ENCODE data around the gene EXOC4. TPM values are rescaled to one million over a fixed set of nuclear protein-coding genes. Genes with fewer than 3 reads are reported as not detected.

The EXOC4 gene
- total RNA-seq, 1 donor from 2014 or later = 84.0 TPM

GRCh38 chr7:134056816-134057215, 803.9 kb downstream of the EXOC4 start:
- FAIRE-seq = no peak
- H3K4me3 ChIP-seq (ENCODE audit: low read depth, low read length) = no peak overlapping the region

GRCh38 chr7:134058521-134058920, 805.6 kb downstream of the EXOC4 start:
- Histone ChIP-seq H3K27me3 (ENCODE audit: control insufficient read depth, insufficient read depth, low read length) (no peaks in the 10 kb centered on the region), H3K4me3 (ENCODE audit: low read depth, low read length) (no peak overlapping the region), H3K36me3 (ENCODE audit: control insufficient read depth, insufficient read depth, low read length) (no peaks in the 10 kb centered on the region)
- DNase-seq (ENCODE audit: low read depth) (no peak), FAIRE-seq (no peak)
- TF ChIP-seq CTCF (IDR thresholded peaks at IDR 0.05; ENCODE audit: insufficient read depth, low read length, severe bottlenecking) = no peak

More at GRCh38 chr7:134056816-134057215, 803.9 kb downstream of the EXOC4 start:
- H3K36me3 ChIP-seq (ENCODE audit: control insufficient read depth, insufficient read depth, low read length) = no peaks in the 10 kb centered on the region
- TF ChIP-seq CTCF (IDR thresholded peaks at IDR 0.05; ENCODE audit: insufficient read depth, low read length, severe bottlenecking) = no peak
- no peaks in the 10 kb centered on the region for H3K27me3 ChIP-seq (ENCODE audit: control insufficient read depth, insufficient read depth, low read length)
- DNase-seq (ENCODE audit: low read depth) = no peak

GRCh38 chr7:134058980-134059379, 806.1 kb downstream of the EXOC4 start:
- FAIRE-seq (no peak), DNase-seq (ENCODE audit: low read depth) (no peak)
- Histone ChIP-seq H3K4me3 (ENCODE audit: low read depth, low read length) (no peak overlapping the region), H3K27me3 (ENCODE audit: control insufficient read depth, insufficient read depth, low read length) (no peaks in the 10 kb centered on the region), H3K36me3 (ENCODE audit: control insufficient read depth, insufficient read depth, low read length) (no peaks in the 10 kb centered on the region)
- no peak for TF ChIP-seq CTCF (IDR thresholded peaks at IDR 0.05; ENCODE audit: insufficient read depth, low read length, severe bottlenecking)

GRCh38 chr7:134059921-134060320, 807.0 kb downstream of the EXOC4 start:
- DNase-seq (ENCODE audit: low read depth) (no peak), FAIRE-seq (no peak)
- TF ChIP-seq CTCF (IDR thresholded peaks at IDR 0.05; ENCODE audit: insufficient read depth, low read length, severe bottlenecking) = no peak
- Histone ChIP-seq H3K4me3 (ENCODE audit: low read depth, low read length) (no peak overlapping the region), H3K27me3 (ENCODE audit: control insufficient read depth, insufficient read depth, low read length) (no peaks in the 10 kb centered on the region), H3K36me3 (ENCODE audit: control insufficient read depth, insufficient read depth, low read length) (no peaks in the 10 kb centered on the region)

GRCh38 chr7:134060874-134061273, 808.0 kb downstream of the EXOC4 start:
- FAIRE-seq = no peak
- DNase-seq (ENCODE audit: low read depth) = no peak
- H3K4me3 ChIP-seq (ENCODE audit: low read depth, low read length) = no peak overlapping the region
- H3K36me3 ChIP-seq (ENCODE audit: control insufficient read depth, insufficient read depth, low read length) = no peaks in the 10 kb centered on the region
- TF ChIP-seq CTCF (IDR thresholded peaks at IDR 0.05; ENCODE audit: insufficient read depth, low read length, severe bottlenecking) = no peak
- H3K27me3 ChIP-seq (ENCODE audit: control insufficient read depth, insufficient read depth, low read length) = no peaks in the 10 kb centered on the region

GRCh38 chr7:134062460-134062859, 809.6 kb downstream of the EXOC4 start:
- FAIRE-seq (peak; percentile 76), DNase-seq (ENCODE audit: low read depth) (no peak)
- no peaks in the 10 kb centered on the region for H3K27me3 ChIP-seq (ENCODE audit: control insufficient read depth, insufficient read depth, low read length)

More at GRCh38 chr7:134062460-134062859, 809.6 kb downstream of the EXOC4 start:
- Histone ChIP-seq H3K4me3 (ENCODE audit: low read depth, low read length) (no peak overlapping the region), H3K36me3 (ENCODE audit: control insufficient read depth, insufficient read depth, low read length) (no peaks in the 10 kb centered on the region)
- TF ChIP-seq CTCF (IDR thresholded peaks at IDR 0.05; ENCODE audit: insufficient read depth, low read length, severe bottlenecking) = no peak
